Vagina (tissue), 2 donors: ENCODE data around the gene PODN. TPM values are rescaled to one million over a fixed set of nuclear protein-coding genes. Genes with fewer than 3 reads are reported as not detected.

Source experiments
- DNase-seq, 2 donors: peaks; one replicate each; pipeline ENCODE4 v3.0.0-alpha.2; 2017; ENCODE audit errors: extremely low spot score in 2 of 2
- H3K27ac ChIP-seq: fragments of 200-600 bp; sonication (generic); one replicate; pipeline ENCODE4 v1.5.1; 2019
- H3K27me3 ChIP-seq: fragments of 200-600 bp; sonication (generic); one replicate; pipeline ENCODE4 v1.5.1; 2019
- H3K36me3 ChIP-seq, 2 donors: fragments of 200-600 bp; sonication (generic); one replicate each; pipeline ENCODE4 v1.5.1; 2017 to 2019
- H3K4me1 ChIP-seq: fragments of 200-600 bp; sonication (generic); one replicate; pipeline ENCODE4 v1.5.1; 2019
- H3K4me3 ChIP-seq, 2 donors: fragments of 200-600 bp; sonication (generic); 1 replicate in 1 of 2; 2 replicates in 1 of 2; pipeline ENCODE4 v1.5.1; 2016 to 2019
- H3K9me3 ChIP-seq: fragments of 200-600 bp; sonication (generic); one replicate; pipeline ENCODE4 v1.5.1; 2019
- POLR2A ChIP-seq, 2 donors: fragments of 450-650 bp; IDR thresholded peaks; one replicate each; pipeline ENCODE4 v1.6.1; 2017; ENCODE audit warnings: antibody characterized with exemption in 2 of 2, mild to moderate bottlenecking in 2 of 2, moderate library complexity in 2 of 2
- POLR2AphosphoS5 ChIP-seq, 2 donors: sonication (generic); formaldehyde crosslinking; IDR thresholded peaks; one replicate each; pipeline ENCODE4 v1.9.0; 2017; ENCODE audit warnings: antibody characterized with exemption in 2 of 2, mild to moderate bottlenecking in 2 of 2, low read depth in 1 of 2; ENCODE audit not compliant: insufficient read depth in 1 of 2
- intact Hi-C: fragments of 100-400 bp; cut with DNase I; formaldehyde crosslinking; loops from one replicate; pipeline ENCODE4 v1.15.1; 2023
- total RNA-seq: library from RNA; depleted of rRNA; stranded (reverse); fragments of >200 nt; gene quantifications from one replicate; pipeline ENCODE4 v1.2.3, GENCODE V29; 2016
- TF ChIP-seq, protein P1 (sequence below), 3 experiments: fragments of 450-650 bp in 2 of 3; fragments of 200-600 bp in 1 of 3; sonication (generic) in 1 of 3; IDR thresholded peaks; one replicate each; pipeline ENCODE4 v1.5.1; 2017 to 2019; ENCODE audit warnings: antibody characterized with exemption in 3 of 3, mild to moderate bottlenecking in 2 of 3, moderate library complexity in 2 of 3

PODN gene
- total RNA-seq, 1 donor from 2014 or later, result 207 TPM

DNA sequence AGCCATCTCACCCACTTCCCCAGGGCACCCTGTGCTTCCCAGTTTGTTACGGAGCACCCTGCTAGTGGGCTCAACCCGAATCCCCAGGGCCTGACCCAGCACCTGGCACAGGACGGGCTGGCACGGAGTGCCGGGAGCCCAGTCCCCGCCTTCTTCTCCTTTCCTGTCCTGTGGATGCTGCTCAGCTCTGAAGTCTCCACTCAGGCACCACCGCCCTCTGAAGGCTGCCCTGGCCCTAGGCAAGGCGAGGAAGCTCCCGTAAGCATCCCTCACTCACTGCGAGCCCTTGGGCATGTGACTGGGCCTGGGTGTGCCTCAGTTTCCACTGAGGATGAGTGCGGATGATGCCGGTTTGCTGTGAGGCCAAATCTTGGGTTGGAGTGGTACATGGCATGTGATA, 58.6 kb downstream of the PODN start:
- intact Hi-C loops, result no loop called here
- H3K27ac ChIP-seq, result peak overlapping the region; percentile 93

DNA sequence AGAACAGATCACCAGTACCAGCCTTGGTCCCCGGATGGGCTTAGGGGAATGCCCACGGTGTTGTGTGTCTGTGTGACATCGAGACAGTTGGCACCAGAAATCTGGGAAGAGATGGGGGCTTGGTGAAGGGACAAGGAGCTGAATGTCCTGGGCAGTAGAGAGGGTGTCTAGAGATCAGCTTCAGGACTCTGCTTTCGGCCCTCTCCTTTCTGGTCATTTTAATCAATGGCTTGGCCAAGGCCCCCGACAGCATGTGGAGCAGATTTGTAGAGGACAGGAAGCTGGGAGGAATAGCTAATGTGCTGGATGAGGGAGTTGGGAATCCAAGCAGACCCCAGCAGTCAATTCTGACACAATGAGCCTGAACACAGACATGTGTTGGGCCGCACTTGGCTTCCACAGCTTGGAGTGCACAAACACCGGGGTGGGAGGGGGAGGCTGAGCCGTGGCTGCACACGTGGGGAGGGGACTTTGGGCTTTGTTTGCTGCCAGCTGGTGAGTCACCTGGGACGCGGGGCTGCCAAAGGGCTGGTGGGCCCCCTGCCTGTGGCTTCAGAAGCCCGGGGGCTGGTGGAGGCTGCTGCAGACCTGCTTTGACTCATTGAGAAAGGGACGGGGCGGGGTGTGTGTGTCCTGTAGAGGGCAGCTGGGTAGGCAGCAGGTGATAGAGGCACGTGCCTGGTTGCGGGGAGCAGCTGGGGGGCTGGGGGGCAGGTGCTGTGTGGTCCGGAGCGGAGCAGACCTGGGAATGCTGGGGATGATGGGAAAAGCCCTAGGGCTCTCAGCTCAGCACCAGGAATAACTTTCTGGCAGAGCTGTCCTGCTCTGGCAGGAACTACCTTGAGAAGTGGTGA, 59.5 kb downstream of the PODN start:
- intact Hi-C loops, result no loop called here
- Histone ChIP-seq H3K27me3 (no peaks in the 10 kb centered on the region), H3K36me3 (no peaks in the 10 kb centered on the region), H3K27ac (peak overlapping the region; percentile 93), H3K4me3 (no peak overlapping the region), H3K4me1 (peaks cover 43% of the 10 kb centered on the region), H3K9me3 (no peaks in the 10 kb centered on the region)
- DNase-seq, result no peak
- TF ChIP-seq POLR2A (IDR thresholded peaks at IDR 0.05) (no peak), POLR2AphosphoS5 (IDR thresholded peaks at IDR 0.05; ENCODE audit: insufficient read depth in 1 of 2, low read depth in 1 of 2) (no peak)
- TF ChIP-seq, protein P1, sequence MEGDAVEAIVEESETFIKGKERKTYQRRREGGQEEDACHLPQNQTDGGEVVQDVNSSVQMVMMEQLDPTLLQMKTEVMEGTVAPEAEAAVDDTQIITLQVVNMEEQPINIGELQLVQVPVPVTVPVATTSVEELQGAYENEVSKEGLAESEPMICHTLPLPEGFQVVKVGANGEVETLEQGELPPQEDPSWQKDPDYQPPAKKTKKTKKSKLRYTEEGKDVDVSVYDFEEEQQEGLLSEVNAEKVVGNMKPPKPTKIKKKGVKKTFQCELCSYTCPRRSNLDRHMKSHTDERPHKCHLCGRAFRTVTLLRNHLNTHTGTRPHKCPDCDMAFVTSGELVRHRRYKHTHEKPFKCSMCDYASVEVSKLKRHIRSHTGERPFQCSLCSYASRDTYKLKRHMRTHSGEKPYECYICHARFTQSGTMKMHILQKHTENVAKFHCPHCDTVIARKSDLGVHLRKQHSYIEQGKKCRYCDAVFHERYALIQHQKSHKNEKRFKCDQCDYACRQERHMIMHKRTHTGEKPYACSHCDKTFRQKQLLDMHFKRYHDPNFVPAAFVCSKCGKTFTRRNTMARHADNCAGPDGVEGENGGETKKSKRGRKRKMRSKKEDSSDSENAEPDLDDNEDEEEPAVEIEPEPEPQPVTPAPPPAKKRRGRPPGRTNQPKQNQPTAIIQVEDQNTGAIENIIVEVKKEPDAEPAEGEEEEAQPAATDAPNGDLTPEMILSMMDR (IDR thresholded peaks at IDR 0.05), result no peak

More for the DNA sequence above, 58.6 kb downstream of the PODN start:
- Histone ChIP-seq H3K9me3 (no peaks in the 10 kb centered on the region), H3K4me3 (no peak overlapping the region), H3K27me3 (no peaks in the 10 kb centered on the region), H3K4me1 (peaks cover 37% of the 10 kb centered on the region), H3K36me3 (no peaks in the 10 kb centered on the region)
- DNase-seq, result no peak
- TF ChIP-seq POLR2AphosphoS5 (IDR thresholded peaks at IDR 0.05; ENCODE audit: insufficient read depth in 1 of 2, low read depth in 1 of 2), result no peak
- TF ChIP-seq, protein P1 (IDR thresholded peaks at IDR 0.05), result no peak
- TF ChIP-seq POLR2A (IDR thresholded peaks at IDR 0.05), result no peak

- DNase-seq, result no peak
Measured at GRCh38 chr1:53122201-53122885, 60.3 kb downstream of the PODN start.

DNA sequence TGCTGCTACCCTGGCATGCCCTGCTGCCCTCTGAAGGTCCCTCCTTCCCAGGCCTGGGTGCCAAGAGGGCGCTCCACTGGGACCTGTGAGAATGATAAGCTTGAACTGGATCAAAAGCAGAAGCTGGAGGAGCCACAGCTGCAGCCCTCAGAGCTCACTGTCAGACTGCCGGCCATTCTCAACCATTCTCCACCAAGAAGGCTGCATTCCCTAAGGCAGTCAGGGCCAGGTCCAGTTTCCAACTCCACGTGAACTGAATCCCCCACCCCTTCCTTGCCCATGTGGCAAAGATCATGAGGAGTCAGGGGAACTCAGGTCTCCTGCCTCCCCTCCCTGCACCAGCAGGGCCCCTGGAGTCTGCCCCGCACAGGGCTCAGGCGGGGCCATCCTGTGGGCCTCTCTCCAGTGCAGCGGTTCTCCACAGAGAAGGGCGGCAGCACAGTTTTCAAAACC, 61.0 kb downstream of the PODN start:
- Histone ChIP-seq H3K27me3 (no peaks in the 10 kb centered on the region), H3K4me1 (peaks cover 43% of the 10 kb centered on the region), H3K36me3 (no peaks in the 10 kb centered on the region), H3K27ac (peak overlapping the region; percentile 93), H3K9me3 (no peaks in the 10 kb centered on the region), H3K4me3 (no peak overlapping the region)
- intact Hi-C loops, result no loop called here
- DNase-seq, result no peak
- TF ChIP-seq POLR2AphosphoS5 (IDR thresholded peaks at IDR 0.05; ENCODE audit: insufficient read depth in 1 of 2, low read depth in 1 of 2), result no peak
- TF ChIP-seq, protein P1 (IDR thresholded peaks at IDR 0.05), result no peak
- TF ChIP-seq POLR2A (IDR thresholded peaks at IDR 0.05), result no peak

More at GRCh38 chr1:53122201-53122885, 60.3 kb downstream of the PODN start:
- intact Hi-C loops, result no loop called here
- TF ChIP-seq POLR2AphosphoS5 (IDR thresholded peaks at IDR 0.05; ENCODE audit: insufficient read depth in 1 of 2, low read depth in 1 of 2) (no peak), POLR2A (IDR thresholded peaks at IDR 0.05) (no peak)
- TF ChIP-seq, protein P1 (IDR thresholded peaks at IDR 0.05), result no peak
- Histone ChIP-seq H3K27me3 (no peaks in the 10 kb centered on the region), H3K4me3 (no peak overlapping the region), H3K27ac (peak overlapping the region; percentile 93), H3K4me1 (peaks cover 43% of the 10 kb centered on the region), H3K36me3 (no peaks in the 10 kb centered on the region), H3K9me3 (no peaks in the 10 kb centered on the region)
